LNCaP clone FGC (cell line): Measurements from ENCODE around the gene PMVK.
A peak's percentile ranks its signal among the peaks of the same experiment; 100 is the strongest.
"Not testable (repeated sequence)": the region's sequence is repeated elsewhere in the genome, so short reads cannot be mapped to it uniquely, and the experiment has no call there.

Experiments used
- DNase-seq: peaks from one replicate; pipeline ENCODE4 v3.0.0-alpha.2; 2011; ENCODE audit warnings: low read depth
- H3K4me3 ChIP-seq: 2 replicates; pipeline ENCODE4 v1.5.1; 2011; ENCODE audit warnings: mild to moderate bottlenecking, low read depth, low read length, control low read depth
- CTCF ChIP-seq: IDR thresholded peaks from 2 replicates; pipeline ENCODE4 v1.5.1; 2012; ENCODE audit warnings: mild to moderate bottlenecking; ENCODE audit not compliant: control insufficient read depth, insufficient read depth; ENCODE audit errors: extremely low read depth

Gene PMVK

GRCh38 chr1:154912755-154913154 is 23.8 kb downstream of the PMVK start:
- no peak for DNase-seq
- TF ChIP-seq CTCF, result no peak
- no peak overlapping the region for H3K4me3 ChIP-seq

GRCh38 chr1:154911691-154912550 is 24.6 kb downstream of the PMVK start:
- H3K4me3 ChIP-seq, result no peak overlapping the region
- TF ChIP-seq CTCF, result no peak
- DNase-seq, result peak; percentile 42

- no peak for TF ChIP-seq CTCF
- no peak for DNase-seq
- no peak overlapping the region for H3K4me3 ChIP-seq
Measured at GRCh38 chr1:154910851-154911250, 25.7 kb downstream of the PMVK start.

GRCh38 chr1:154908937-154909336 is 27.6 kb downstream of the PMVK start:
- no peak for TF ChIP-seq CTCF
- DNase-seq, result no peak
- H3K4me3 ChIP-seq, result no peak overlapping the region

- not testable (repeated sequence) for DNase-seq, H3K4me3 ChIP-seq
Measured at GRCh38 chr1:154908129-154908528, 28.4 kb downstream of the PMVK start.

GRCh38 chr1:154906621-154907081 is 29.9 kb downstream of the PMVK start:
- no peak overlapping the region for H3K4me3 ChIP-seq
- no peak for DNase-seq
- no peak for TF ChIP-seq CTCF

GRCh38 chr1:154902938-154903566 is 33.5 kb downstream of the PMVK start:
- no peak overlapping the region for H3K4me3 ChIP-seq
- no peak for TF ChIP-seq CTCF
- no peak for DNase-seq
